Suprapubic skin (tissue), 3 donors: ENCODE results near the gene CCDC87.

ENCODE experiments used
- CTCF ChIP-seq, 2 donors: fragments of 200-600 bp in 1 of 2; fragments of 450-650 bp in 1 of 2; sonication (generic) in 1 of 2; IDR thresholded peaks; one replicate each; pipeline ENCODE4 v1.5.1; 2016 to 2019; ENCODE audit warnings: antibody characterized with exemption in 2 of 2, mild to moderate bottlenecking in 1 of 2, moderate library complexity in 1 of 2
- EP300 ChIP-seq: sonication (generic); formaldehyde crosslinking; IDR thresholded peaks from one replicate; pipeline ENCODE4 v1.6.1; 2017; ENCODE audit warnings: antibody characterized with exemption
- POLR2A ChIP-seq, 2 donors: fragments of 450-650 bp; IDR thresholded peaks; one replicate each; pipeline ENCODE4 v1.6.1; 2017; ENCODE audit warnings: antibody characterized with exemption in 2 of 2, mild to moderate bottlenecking in 2 of 2, moderate library complexity in 2 of 2

GRCh38 chr11:66600219-66600618, 7.4 kb upstream of the CCDC87 start:
- TF ChIP-seq POLR2A (IDR thresholded peaks at IDR 0.05), result no peak
- no peak for TF ChIP-seq CTCF (IDR thresholded peaks at IDR 0.05)
- TF ChIP-seq EP300, result no peak
